GM12892 (cell line): ENCODE measurements around the gene TESK2.
"Not testable (repeated sequence)": the region's sequence is repeated elsewhere in the genome, so short reads cannot be mapped to it uniquely, and the experiment has no call there.

Experiments used
- DNase-seq: peaks from one replicate; pipeline ENCODE4 v3.0.0; 2011; ENCODE audit not compliant: insufficient read length
- FAIRE-seq: peaks from 2 replicates; lab custom pipeline; 2011; peaks lifted over from hg19 to GRCh38; lab: Jason Lieb, UNC
- POLR2A ChIP-seq: IDR thresholded peaks from 2 replicates; pipeline ENCODE4 v1.6.1; 2011; ENCODE audit warnings: low read depth, low read length, control low read depth
- POLR2AphosphoS5 ChIP-seq: IDR thresholded peaks from 2 replicates; pipeline ENCODE4 v1.6.1; 2011; ENCODE audit warnings: low read depth, low read length, control low read depth
- TAF1 ChIP-seq: IDR thresholded peaks from 2 replicates; pipeline ENCODE4 v1.6.1; 2011; ENCODE audit warnings: low read depth, mild to moderate bottlenecking, control low read depth, low read length, borderline replicate concordance

The TESK2 gene

DNA sequence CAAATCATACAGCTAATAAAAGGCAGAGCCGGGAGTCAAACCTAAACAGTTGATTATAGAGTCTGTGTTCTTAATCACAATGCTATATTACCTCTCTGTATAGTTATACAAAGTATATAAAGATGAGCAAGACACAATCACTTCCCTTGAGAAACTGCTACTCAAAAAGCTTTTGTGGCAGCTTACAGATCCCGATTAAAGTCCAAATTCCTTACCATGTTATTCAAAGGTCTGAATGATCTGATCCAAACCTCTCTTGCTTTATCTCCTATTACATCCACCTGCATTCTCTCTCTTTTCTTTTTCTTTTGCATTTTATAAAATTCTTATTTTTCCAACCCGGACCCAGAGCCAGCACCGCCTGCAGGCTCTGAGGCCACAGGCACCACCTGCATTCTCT is 93.7 kb downstream of the TESK2 start:
- FAIRE-seq, result no peak
- no peak for DNase-seq
- TF ChIP-seq POLR2AphosphoS5 (no peak), TAF1 (no peak), POLR2A (no peak)

- DNase-seq, result no peak
- TF ChIP-seq POLR2A (no peak), POLR2AphosphoS5 (no peak), TAF1 (no peak)
Observed at GRCh38 chr1:45395582-45395981, 95.4 kb downstream of the TESK2 start.

GRCh38 chr1:45395051-45395450 is 95.9 kb downstream of the TESK2 start:
- peak; percentile 51 for FAIRE-seq
- TF ChIP-seq POLR2A, result no peak
- no peak for TF ChIP-seq POLR2AphosphoS5
- TF ChIP-seq TAF1, result no peak
- DNase-seq, result no peak

More at GRCh38 chr1:45395582-45395981, 95.4 kb downstream of the TESK2 start:
- FAIRE-seq, result no peak

- DNase-seq (no peak), FAIRE-seq (peak; percentile 76)
- no peak for TF ChIP-seq POLR2A
- TF ChIP-seq POLR2AphosphoS5, result no peak
- TF ChIP-seq TAF1, result no peak
Observed at GRCh38 chr1:45394342-45394741, 96.6 kb downstream of the TESK2 start.

- FAIRE-seq (peak; percentile 84), DNase-seq (no peak)
- no peak for TF ChIP-seq POLR2A
- TF ChIP-seq TAF1, result no peak
- TF ChIP-seq POLR2AphosphoS5, result 0 out of 2 replicates have a peak, but pooled peaks have one; percentile 14
Observed at GRCh38 chr1:45393718-45394302, 97.2 kb downstream of the TESK2 start.

DNA sequence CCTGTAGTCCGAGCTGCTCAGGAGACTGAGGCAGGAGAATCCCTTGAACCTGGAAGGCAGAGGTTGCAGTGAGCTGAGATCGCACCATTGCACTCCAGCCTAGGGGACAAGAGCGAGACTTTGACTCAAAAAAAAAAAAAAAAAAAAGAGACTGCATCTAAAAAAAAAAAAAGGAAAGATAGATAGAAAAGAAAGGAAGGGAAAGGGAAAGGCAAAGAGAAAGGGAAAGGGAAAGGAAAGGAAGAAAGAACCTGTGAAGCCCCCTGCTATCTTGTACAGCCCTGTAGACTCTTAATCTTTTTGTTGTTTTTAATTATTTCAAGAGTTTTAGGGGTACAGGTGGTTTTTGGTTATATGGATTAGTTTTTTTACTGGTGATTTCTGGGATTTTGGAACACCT is 104.7 kb downstream of the TESK2 start:
- DNase-seq (no peak), FAIRE-seq (no peak)
- no peak for TF ChIP-seq TAF1
- no peak for TF ChIP-seq POLR2A
- no peak for TF ChIP-seq POLR2AphosphoS5

GRCh38 chr1:45385302-45385701 is 105.7 kb downstream of the TESK2 start:
- no peak for FAIRE-seq
- no peak for TF ChIP-seq POLR2A
- TF ChIP-seq POLR2AphosphoS5, result no peak
- no peak for TF ChIP-seq TAF1

DNA sequence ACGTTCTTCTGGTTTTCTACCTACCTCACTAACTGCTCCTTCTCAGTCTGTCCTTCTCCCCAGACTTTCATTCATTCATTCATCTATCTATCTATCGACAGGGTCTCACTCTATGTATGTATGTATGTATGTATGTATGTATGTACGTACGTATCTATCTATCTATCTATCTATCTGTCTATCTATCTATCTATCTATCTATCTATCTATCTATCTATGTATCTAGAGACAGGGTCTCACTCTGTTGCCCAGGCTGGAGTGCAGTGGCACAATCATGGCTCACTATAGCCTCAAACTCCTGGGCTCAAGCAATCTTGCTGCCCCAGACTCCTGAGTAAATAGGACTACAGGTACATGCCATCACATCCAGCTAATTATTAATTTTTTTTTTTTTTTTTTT is 106.8 kb downstream of the TESK2 start:
- not testable (repeated sequence) for FAIRE-seq, DNase-seq

More at GRCh38 chr1:45385302-45385701, 105.7 kb downstream of the TESK2 start:
- DNase-seq, result no peak

DNA sequence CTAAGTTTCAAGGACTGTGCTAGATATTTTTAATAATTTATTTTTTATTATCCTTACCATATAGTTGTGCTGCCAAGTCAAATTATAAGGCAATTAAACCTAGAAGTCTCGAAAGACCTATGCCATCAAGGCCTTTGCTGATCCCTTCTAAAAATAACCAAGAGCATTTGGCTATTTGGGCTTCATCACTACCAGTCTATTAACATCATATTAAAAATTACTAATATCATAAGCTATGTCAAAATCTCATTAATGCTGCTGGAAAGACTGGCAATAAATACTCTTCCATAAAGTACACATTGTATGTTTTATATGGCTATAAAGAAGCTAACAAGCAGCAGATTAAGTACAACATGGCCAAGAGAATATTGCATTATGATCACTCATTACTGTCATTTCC is 107.8 kb downstream of the TESK2 start:
- FAIRE-seq (no peak), DNase-seq (no peak)
- TF ChIP-seq POLR2A (no peak), TAF1 (no peak), POLR2AphosphoS5 (no peak)

- DNase-seq (no peak), FAIRE-seq (no peak)
Observed at GRCh38 chr1:45381243-45381642, 109.7 kb downstream of the TESK2 start.

GRCh38 chr1:45380730-45381129 is 110.2 kb downstream of the TESK2 start:
- no peak for DNase-seq
- FAIRE-seq, result no peak
- TF ChIP-seq POLR2AphosphoS5, result no peak
- TF ChIP-seq POLR2A, result no peak
- no peak for TF ChIP-seq TAF1

More at GRCh38 chr1:45381243-45381642, 109.7 kb downstream of the TESK2 start:
- no peak for TF ChIP-seq POLR2A
- no peak for TF ChIP-seq TAF1
- no peak for TF ChIP-seq POLR2AphosphoS5

- TF ChIP-seq POLR2AphosphoS5 (no peak), TAF1 (no peak), POLR2A (no peak)
- no peak for DNase-seq
- FAIRE-seq, result no peak
Observed at GRCh38 chr1:45380125-45380524, 110.8 kb downstream of the TESK2 start.

DNA sequence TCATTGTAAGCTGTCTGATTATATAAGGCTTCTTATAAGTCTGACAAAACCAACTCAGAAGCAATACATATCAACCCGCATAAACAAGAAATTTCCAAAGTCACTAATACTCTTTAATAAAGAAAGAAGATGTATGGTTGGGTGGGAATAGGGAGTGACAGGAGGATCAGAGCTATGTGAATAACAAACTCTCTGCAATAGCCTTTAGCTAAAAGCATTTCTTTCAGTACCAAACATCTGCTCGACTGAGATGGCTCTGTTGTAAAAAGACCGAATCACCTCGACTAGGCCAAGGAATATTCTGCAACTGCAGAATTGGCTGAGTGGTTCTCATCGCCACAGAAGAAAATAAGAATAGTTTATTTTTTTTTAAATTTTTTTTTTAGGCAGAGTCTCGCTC is 111.4 kb downstream of the TESK2 start:
- DNase-seq (no peak), FAIRE-seq (no peak)
- no peak for TF ChIP-seq POLR2AphosphoS5
- no peak for TF ChIP-seq POLR2A
- no peak for TF ChIP-seq TAF1
